WTC11 (cell line): Measurements from ENCODE around the gene FITM1. TPM values are rescaled to one million over a fixed set of nuclear protein-coding genes. Genes with fewer than 3 reads are reported as not detected.

Source experiments
- ATAC-seq: fragments of 200-7000 bp; cut with Tn5 transposase; 2 replicates; pipeline ENCODE4 v1.10.0; 2021; ENCODE audit warnings: mild to moderate bottlenecking, moderate library complexity
- CTCF ChIA-PET: fragments of 300-600 bp; sonication (Branson Sonifier 250); formaldehyde crosslinking; loops from one replicate; lab custom pipeline; 2021; ENCODE audit warnings: antibody characterized with exemption; lab: Charles Lee
- POLR2A ChIA-PET: fragments of 350-600 bp; sonication (Branson Sonifier 250); formaldehyde crosslinking; loops from one replicate; lab custom pipeline; 2021; ENCODE audit warnings: antibody characterized with exemption; lab: Charles Lee
- DNase-seq: peaks from one replicate; pipeline ENCODE4 v3.0.0; 2021; ENCODE audit warnings: low spot score
- H3K27ac Mint-ChIP-seq: 2 replicates; pipeline ENCODE4 v1.8.0; 2021; ENCODE audit warnings: mixed read lengths
- H3K27me3 Mint-ChIP-seq: 2 replicates; pipeline ENCODE4 v1.8.0; 2021; ENCODE audit warnings: low read depth, mild to moderate bottlenecking, moderate library complexity, mixed read lengths
- H3K36me3 Mint-ChIP-seq: 2 replicates; pipeline ENCODE4 v1.8.0; 2021; ENCODE audit warnings: mixed read lengths
- H3K4me1 Mint-ChIP-seq: 2 replicates; pipeline ENCODE4 v1.8.0; 2022; ENCODE audit warnings: mixed read lengths
- H3K4me3 Mint-ChIP-seq: 2 replicates; pipeline ENCODE4 v1.8.0; 2021; ENCODE audit warnings: mild to moderate bottlenecking, moderate library complexity, mixed read lengths
- H3K9me3 Mint-ChIP-seq: 2 replicates; pipeline ENCODE4 v1.8.0; 2021; ENCODE audit warnings: mixed read lengths
- ATF2 ChIP-seq: sonication (generic); formaldehyde crosslinking; IDR thresholded peaks from 2 replicates; pipeline ENCODE4 v1.8.1; 2022; ENCODE audit warnings: low read depth, missing genetic modification reagents, borderline replicate concordance
- ATF3 ChIP-seq: sonication (generic); formaldehyde crosslinking; conservative IDR thresholded peaks from 2 replicates; pipeline ENCODE4 v1.8.1; 2022; ENCODE audit warnings: mild to moderate bottlenecking, missing genetic modification reagents
- ELF4 ChIP-seq: sonication (generic); formaldehyde crosslinking; IDR thresholded peaks from 2 replicates; pipeline ENCODE4 v1.8.1; 2022; ENCODE audit warnings: low read depth, mild to moderate bottlenecking, moderate library complexity, missing genetic modification reagents
- ETV6 ChIP-seq: sonication (generic); formaldehyde crosslinking; IDR thresholded peaks from 2 replicates; pipeline ENCODE4 v1.8.1; 2022; ENCODE audit warnings: mild to moderate bottlenecking, missing genetic modification reagents
- HMGA2 ChIP-seq: fragments of 250-450 bp; sonication (Bioruptor Pico); IDR thresholded peaks from 2 replicates; pipeline ENCODE4 v1.4.0; 2021; ENCODE audit warnings: mild to moderate bottlenecking, moderate library complexity
- IRF1 ChIP-seq: sonication (generic); formaldehyde crosslinking; IDR thresholded peaks from 2 replicates; pipeline ENCODE4 v1.8.0; 2023; ENCODE audit warnings: missing genetic modification reagents
- MYBL2 ChIP-seq: sonication (generic); formaldehyde crosslinking; IDR thresholded peaks from 2 replicates; pipeline ENCODE4 v1.8.1; 2023; ENCODE audit warnings: mild to moderate bottlenecking, moderate library complexity, missing genetic modification reagents
- NR1H2 ChIP-seq: sonication (generic); formaldehyde crosslinking; IDR thresholded peaks from 2 replicates; pipeline ENCODE4 v1.9.0; 2021; ENCODE audit warnings: mild to moderate bottlenecking, moderate library complexity, missing genetic modification reagents
- OVOL2 ChIP-seq: fragments of 250-450 bp; sonication (Bioruptor Pico); IDR thresholded peaks from 2 replicates; pipeline ENCODE4 v1.9.0; 2021; ENCODE audit warnings: mild to moderate bottlenecking, borderline replicate concordance
- SMAD3 ChIP-seq: sonication (generic); formaldehyde crosslinking; IDR thresholded peaks from 2 replicates; pipeline ENCODE4 v1.8.0; 2022; ENCODE audit warnings: missing genetic modification reagents, mild to moderate bottlenecking, borderline replicate concordance
- TEAD1 ChIP-seq: sonication (generic); formaldehyde crosslinking; IDR thresholded peaks from 2 replicates; pipeline ENCODE4 v1.8.0; 2022; ENCODE audit warnings: mild to moderate bottlenecking, missing genetic modification reagents
- USF1 ChIP-seq: sonication (generic); formaldehyde crosslinking; IDR thresholded peaks from 2 replicates; pipeline ENCODE4 v1.8.0; 2022; ENCODE audit warnings: mild to moderate bottlenecking, missing genetic modification reagents
- ZBTB21 ChIP-seq: sonication (generic); formaldehyde crosslinking; IDR thresholded peaks from 2 replicates; pipeline ENCODE4 v1.8.1; 2023; ENCODE audit warnings: mild to moderate bottlenecking, missing genetic modification reagents, borderline replicate concordance
- ZBTB43 ChIP-seq: sonication (generic); formaldehyde crosslinking; IDR thresholded peaks from 2 replicates; pipeline ENCODE4 v1.8.1; 2023; ENCODE audit warnings: mild to moderate bottlenecking, missing genetic modification reagents
- ZNF281 ChIP-seq: sonication (generic); formaldehyde crosslinking; IDR thresholded peaks from 2 replicates; pipeline ENCODE4 v1.8.0; 2023; ENCODE audit warnings: mild to moderate bottlenecking, missing genetic modification reagents
- ZNF396 ChIP-seq: fragments of 250-450 bp; sonication (Bioruptor Pico); IDR thresholded peaks from 2 replicates; pipeline ENCODE4 v1.8.0; 2021; ENCODE audit warnings: mild to moderate bottlenecking, moderate library complexity, borderline replicate concordance
- ZNF671 ChIP-seq: fragments of 250-450 bp; sonication (Bioruptor Pico); IDR thresholded peaks from 2 replicates; pipeline ENCODE4 v1.8.0; 2021; ENCODE audit warnings: mild to moderate bottlenecking
- total RNA-seq: library from RNA; stranded (reverse); gene quantifications from 3 replicates; pipeline ENCODE4 v1.2.3, GENCODE V29; 2021
- TF ChIP-seq, protein P1 (sequence below): sonication (generic); formaldehyde crosslinking; IDR thresholded peaks from 2 replicates; pipeline ENCODE4 v1.8.1; 2022; ENCODE audit warnings: missing genetic modification reagents, borderline replicate concordance
- TF ChIP-seq, protein P2 (sequence below): sonication (generic); formaldehyde crosslinking; IDR thresholded peaks from 2 replicates; pipeline ENCODE4 v1.8.0; 2022; ENCODE audit warnings: mild to moderate bottlenecking, missing genetic modification reagents
- TF ChIP-seq, protein P3 (sequence below): fragments of 250-450 bp; sonication (Bioruptor Pico); IDR thresholded peaks from 2 replicates; pipeline ENCODE4 v2.1.2; 2022; ENCODE audit warnings: mild to moderate bottlenecking, moderate library complexity

The FITM1 gene
- total RNA-seq, 1 experiment from 2014 or later: not detected

DNA sequence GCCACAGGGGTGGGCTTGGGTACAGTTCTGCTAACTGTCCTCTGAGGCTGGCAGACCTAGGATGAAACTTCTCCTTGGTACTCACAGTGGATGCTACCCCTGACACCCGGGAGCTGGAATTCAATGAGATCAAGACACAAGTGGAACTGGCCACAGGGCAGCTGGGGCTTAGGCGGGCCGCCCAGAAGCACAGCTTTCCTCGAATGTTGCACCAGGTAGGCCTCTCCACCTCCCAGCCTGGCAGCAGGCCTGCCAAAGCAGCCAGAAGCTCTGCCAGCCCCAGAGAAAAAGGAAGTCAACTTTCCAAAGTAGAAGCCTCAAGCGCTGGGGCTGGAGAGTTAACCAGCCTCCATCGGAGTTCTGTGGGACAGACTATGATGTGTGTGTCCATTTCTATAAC is 13.3 kb upstream of the FITM1 start:
- Mint-ChIP-seq H3K4me1 (peaks cover 17% of the 10 kb centered on the region), H3K36me3 (peaks cover 45% of the 10 kb centered on the region), H3K9me3 (no peaks in the 10 kb centered on the region), H3K27ac (no peak overlapping the region), H3K4me3 (no peak overlapping the region), H3K27me3 (peaks cover 4% of the 10 kb centered on the region; the same call in 1 of the 2 replicates)
- DNase-seq (no peak), ATAC-seq (no peak)
- ChIA-PET POLR2A (interaction anchor here (0.9 kb wide), 1 partner anchor 24 kb away, joined by 3 read pairs; no protein-coding TSS in a partner anchor), CTCF (interaction anchor here (0.6 to 1.3 kb wide), 2 partner anchors 9 to 44 kb away, joined by 3 read pairs; partner anchors contain the start of gene IRF9)
- TF ChIP-seq ZNF396 (CRISPR knock-in tag): no peak
- no peak for TF ChIP-seq MYBL2 (CRISPR knock-in tag)
- no peak for TF ChIP-seq ATF2 (CRISPR knock-in tag)
- TF ChIP-seq ELF4: no peak
- no peak for TF ChIP-seq IRF1 (CRISPR knock-in tag)
- TF ChIP-seq ZBTB43: no peak
- no peak for TF ChIP-seq NR1H2 (CRISPR knock-in tag)
- no peak for TF ChIP-seq TEAD1 (CRISPR knock-in tag)
- TF ChIP-seq SMAD3 (CRISPR knock-in tag): no peak
- TF ChIP-seq ETV6 (CRISPR knock-in tag): no peak

DNA sequence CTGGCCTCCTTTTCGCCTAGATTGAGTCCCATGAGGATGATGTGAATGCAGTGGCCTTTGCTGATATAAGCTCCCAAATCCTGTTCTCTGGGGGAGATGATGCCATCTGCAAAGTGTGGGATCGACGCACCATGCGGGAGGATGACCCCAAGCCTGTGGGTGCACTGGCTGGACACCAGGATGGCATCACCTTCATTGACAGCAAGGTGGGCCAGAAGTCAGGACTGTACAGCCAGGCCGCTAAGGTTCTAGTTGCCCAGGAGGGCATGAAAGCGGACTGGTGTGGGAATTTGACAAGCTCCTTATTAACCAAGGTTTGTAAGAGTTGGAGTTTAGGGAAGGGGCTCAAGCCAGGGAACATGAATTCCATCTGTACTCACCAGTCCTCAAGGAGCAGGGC is 10.8 kb upstream of the FITM1 start:
- peaks cover 17% of the 10 kb centered on the region for H3K4me1 Mint-ChIP-seq
- ATAC-seq (no peak), DNase-seq (no peak)
- no peak for TF ChIP-seq ATF3 (CRISPR knock-in tag)
- no peak for TF ChIP-seq HMGA2 (CRISPR knock-in tag)
- TF ChIP-seq, protein P1, sequence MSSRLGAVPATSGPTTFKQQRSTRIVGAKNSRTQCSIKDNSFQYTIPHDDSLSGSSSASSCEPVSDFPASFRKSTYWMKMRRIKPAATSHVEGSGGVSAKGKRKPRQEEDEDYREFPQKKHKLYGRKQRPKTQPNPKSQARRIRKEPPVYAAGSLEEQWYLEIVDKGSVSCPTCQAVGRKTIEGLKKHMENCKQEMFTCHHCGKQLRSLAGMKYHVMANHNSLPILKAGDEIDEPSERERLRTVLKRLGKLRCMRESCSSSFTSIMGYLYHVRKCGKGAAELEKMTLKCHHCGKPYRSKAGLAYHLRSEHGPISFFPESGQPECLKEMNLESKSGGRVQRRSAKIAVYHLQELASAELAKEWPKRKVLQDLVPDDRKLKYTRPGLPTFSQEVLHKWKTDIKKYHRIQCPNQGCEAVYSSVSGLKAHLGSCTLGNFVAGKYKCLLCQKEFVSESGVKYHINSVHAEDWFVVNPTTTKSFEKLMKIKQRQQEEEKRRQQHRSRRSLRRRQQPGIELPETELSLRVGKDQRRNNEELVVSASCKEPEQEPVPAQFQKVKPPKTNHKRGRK (CRISPR knock-in tag): no peak
- no peak for TF ChIP-seq OVOL2 (CRISPR knock-in tag)
- TF ChIP-seq IRF1 (CRISPR knock-in tag): no peak
- TF ChIP-seq, protein P2, sequence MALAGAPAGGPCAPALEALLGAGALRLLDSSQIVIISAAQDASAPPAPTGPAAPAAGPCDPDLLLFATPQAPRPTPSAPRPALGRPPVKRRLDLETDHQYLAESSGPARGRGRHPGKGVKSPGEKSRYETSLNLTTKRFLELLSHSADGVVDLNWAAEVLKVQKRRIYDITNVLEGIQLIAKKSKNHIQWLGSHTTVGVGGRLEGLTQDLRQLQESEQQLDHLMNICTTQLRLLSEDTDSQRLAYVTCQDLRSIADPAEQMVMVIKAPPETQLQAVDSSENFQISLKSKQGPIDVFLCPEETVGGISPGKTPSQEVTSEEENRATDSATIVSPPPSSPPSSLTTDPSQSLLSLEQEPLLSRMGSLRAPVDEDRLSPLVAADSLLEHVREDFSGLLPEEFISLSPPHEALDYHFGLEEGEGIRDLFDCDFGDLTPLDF: no peak
- TF ChIP-seq USF1: no peak
- no peak for TF ChIP-seq ZNF671
- TF ChIP-seq ZNF281 (CRISPR knock-in tag): no peak
- no peak for TF ChIP-seq ZBTB21
- TF ChIP-seq, protein P3, sequence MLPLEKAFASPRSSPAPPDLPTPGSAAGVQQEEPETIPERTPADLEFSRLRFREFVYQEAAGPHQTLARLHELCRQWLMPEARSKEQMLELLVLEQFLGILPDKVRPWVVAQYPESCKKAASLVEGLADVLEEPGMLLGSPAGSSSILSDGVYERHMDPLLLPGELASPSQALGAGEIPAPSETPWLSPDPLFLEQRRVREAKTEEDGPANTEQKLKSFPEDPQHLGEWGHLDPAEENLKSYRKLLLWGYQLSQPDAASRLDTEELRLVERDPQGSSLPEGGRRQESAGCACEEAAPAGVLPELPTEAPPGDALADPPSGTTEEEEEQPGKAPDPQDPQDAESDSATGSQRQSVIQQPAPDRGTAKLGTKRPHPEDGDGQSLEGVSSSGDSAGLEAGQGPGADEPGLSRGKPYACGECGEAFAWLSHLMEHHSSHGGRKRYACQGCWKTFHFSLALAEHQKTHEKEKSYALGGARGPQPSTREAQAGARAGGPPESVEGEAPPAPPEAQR (CRISPR knock-in tag): no peak
- no peak for TF ChIP-seq NR1H2 (CRISPR knock-in tag)
- TF ChIP-seq, all 79 proteins: peak for 0
- POLR2A ChIA-PET: interaction anchor here (1.0 kb wide), 1 partner anchor 22 kb away, joined by 3 read pairs; the partner anchor contains the start of gene EMC9
- Mint-ChIP-seq H3K27ac (no peak overlapping the region), H3K9me3 (no peaks in the 10 kb centered on the region), H3K27me3 (peaks cover 4% of the 10 kb centered on the region; the same call in 1 of the 2 replicates), H3K4me3 (no peak overlapping the region), H3K36me3 (peaks cover 55% of the 10 kb centered on the region)
- CTCF ChIA-PET: interaction anchor here (2.0 kb wide), 1 partner anchor 11 kb away, joined by 7 read pairs; no protein-coding TSS in a partner anchor
